K562 (cell line): ENCODE data around the gene ZFYVE28. TPM values are rescaled to one million over a fixed set of nuclear protein-coding genes. Genes with fewer than 3 reads are reported as not detected.

Experiments
- CHCHD3 ChIP-seq: fragments of 250-450 bp; sonication (Bioruptor Pico); IDR thresholded peaks from 2 replicates; pipeline ENCODE4 v2.1.2; 2022; ENCODE audit warnings: mild to moderate bottlenecking
- CHD2 ChIP-seq: IDR thresholded peaks from 2 replicates; pipeline ENCODE4 v1.6.1; 2011; ENCODE audit warnings: low read depth, low read length
- CREB1 ChIP-seq, 2 experiments: sonication (generic) in 1 of 2; formaldehyde crosslinking in 1 of 2; IDR thresholded peaks; 2 replicates each; pipeline versions ENCODE4 v1.6.1 to v1.8.0; 2012 to 2022; ENCODE audit warnings: inconsistent platforms in 1 of 2, mild to moderate bottlenecking in 1 of 2, missing genetic modification reagents in 1 of 2, moderate library complexity in 1 of 2
- HDAC2 ChIP-seq: fragments of 450-650 bp; IDR thresholded peaks from 2 replicates; pipeline ENCODE4 v1.6.1; 2016; ENCODE audit warnings: mild to moderate bottlenecking
- NFIC ChIP-seq: fragments of 450-650 bp; IDR thresholded peaks from 2 replicates; pipeline ENCODE4 v1.6.1; 2017; ENCODE audit warnings: mild to moderate bottlenecking, inconsistent platforms
- ZNF785 ChIP-seq: fragments of 250-450 bp; sonication (Bioruptor Pico); IDR thresholded peaks from 2 replicates; pipeline ENCODE4 v1.4.0; 2020; ENCODE audit warnings: mild to moderate bottlenecking
- polyA plus RNA-seq, 8 experiments: library from polyadenylated mRNA; depleted of rRNA in 4 of 8; stranded (reverse) in 5 of 8; unstranded in 3 of 8; fragments of >200 nt; fragmentation: Nextera tagmentation in 2 of 8; fragmentation: Illumina TruSeq in 1 of 8; extraction: Ambion mirVana in 2 of 8; extraction: Trizol in 1 of 8; gene quantifications; 2 replicates each; pipeline versions ENCODE4 v1.2.1 to v1.2.3, GENCODE V29; 2011 to 2014; ENCODE audit warnings: inconsistent platforms in 1 of 8, missing spikeins in 1 of 8
- total RNA-seq, 7 experiments: library from RNA; depleted of rRNA in 6 of 7; stranded (reverse); fragments of >200 nt in 6 of 7; fragmentation: Illumina TruSeq in 2 of 7; extraction: Trizol in 2 of 7; gene quantifications; 2 replicates each; pipeline versions ENCODE4 v1.2.1 to v1.2.3, GENCODE V29; 2011 to 2021; ENCODE audit warnings: low replicate concordance in 1 of 7
- TF ChIP-seq, protein P1 (sequence below): fragments of 200-600 bp; sonication (generic); IDR thresholded peaks from one replicate; pipeline ENCODE4 v1.6.1; 2012; ENCODE audit warnings: mild to moderate bottlenecking, low read depth, low read length, inconsistent platforms
- TF ChIP-seq, protein P2 (sequence below): fragments of 250-450 bp; sonication (Bioruptor Pico); IDR thresholded peaks from 2 replicates; pipeline ENCODE4 v1.5.0; 2022; ENCODE audit warnings: mild to moderate bottlenecking
- TF ChIP-seq, protein P3 (sequence below): fragments of 250-450 bp; sonication (Bioruptor Pico); IDR thresholded peaks from 2 replicates; pipeline ENCODE4 v1.8.0; 2022; ENCODE audit warnings: inconsistent platforms

Gene ZFYVE28
- total and polyA plus RNA-seq, 9 of the 15 experiments (the other 6 are each of a cell fraction or from before 2014, with no cell fraction given): 1.3 to 24.8 (median 8.9) TPM

DNA sequence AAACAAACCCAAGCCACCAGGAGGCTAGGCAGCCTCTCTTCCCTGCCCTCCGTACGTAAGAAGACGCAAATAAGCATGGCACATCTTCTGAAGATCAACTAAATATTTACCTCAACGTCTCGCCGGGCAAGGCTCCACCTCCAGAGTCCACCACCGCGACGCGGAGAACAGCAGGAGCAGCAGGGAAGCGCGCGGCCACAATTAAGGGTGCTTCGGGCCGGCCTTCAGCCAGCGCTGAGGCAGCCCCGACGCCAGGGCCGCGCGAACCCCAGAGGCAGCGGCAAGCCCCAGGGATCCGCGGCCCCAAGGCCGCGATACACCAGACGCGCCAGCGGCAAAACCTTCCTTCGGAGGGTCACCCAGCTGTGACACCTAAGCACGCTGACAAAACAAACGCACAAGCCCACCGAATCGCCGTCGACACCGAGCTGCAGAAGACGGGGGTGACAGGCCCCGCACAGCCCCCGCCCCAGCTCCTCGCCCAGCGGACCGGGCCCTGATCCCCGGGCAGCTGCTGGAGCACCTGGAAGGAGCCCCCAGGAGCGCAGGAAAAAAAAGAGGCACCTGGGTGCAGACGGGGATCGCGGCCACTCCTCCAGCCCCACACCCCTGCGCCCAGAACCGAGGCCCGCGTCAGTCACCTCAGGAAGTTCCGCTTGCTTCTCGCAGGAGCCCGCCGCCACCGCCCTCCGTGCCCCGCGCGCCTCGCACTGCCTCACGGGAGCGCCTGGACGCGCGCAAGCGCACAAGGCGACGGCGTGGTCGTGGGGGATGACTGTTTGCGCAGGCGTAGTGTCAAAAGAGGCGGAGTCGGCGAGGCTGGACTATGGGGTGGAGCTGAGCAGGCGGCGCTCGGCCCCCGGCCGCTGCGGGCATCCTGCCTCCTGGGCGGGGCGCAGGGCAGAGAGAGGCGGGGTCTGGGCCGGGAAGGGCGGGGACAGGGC, 176.8 kb downstream of the ZFYVE28 start, which contains the start of the genes HAUS3 and POLN (continued):
- TF ChIP-seq, protein P1, sequence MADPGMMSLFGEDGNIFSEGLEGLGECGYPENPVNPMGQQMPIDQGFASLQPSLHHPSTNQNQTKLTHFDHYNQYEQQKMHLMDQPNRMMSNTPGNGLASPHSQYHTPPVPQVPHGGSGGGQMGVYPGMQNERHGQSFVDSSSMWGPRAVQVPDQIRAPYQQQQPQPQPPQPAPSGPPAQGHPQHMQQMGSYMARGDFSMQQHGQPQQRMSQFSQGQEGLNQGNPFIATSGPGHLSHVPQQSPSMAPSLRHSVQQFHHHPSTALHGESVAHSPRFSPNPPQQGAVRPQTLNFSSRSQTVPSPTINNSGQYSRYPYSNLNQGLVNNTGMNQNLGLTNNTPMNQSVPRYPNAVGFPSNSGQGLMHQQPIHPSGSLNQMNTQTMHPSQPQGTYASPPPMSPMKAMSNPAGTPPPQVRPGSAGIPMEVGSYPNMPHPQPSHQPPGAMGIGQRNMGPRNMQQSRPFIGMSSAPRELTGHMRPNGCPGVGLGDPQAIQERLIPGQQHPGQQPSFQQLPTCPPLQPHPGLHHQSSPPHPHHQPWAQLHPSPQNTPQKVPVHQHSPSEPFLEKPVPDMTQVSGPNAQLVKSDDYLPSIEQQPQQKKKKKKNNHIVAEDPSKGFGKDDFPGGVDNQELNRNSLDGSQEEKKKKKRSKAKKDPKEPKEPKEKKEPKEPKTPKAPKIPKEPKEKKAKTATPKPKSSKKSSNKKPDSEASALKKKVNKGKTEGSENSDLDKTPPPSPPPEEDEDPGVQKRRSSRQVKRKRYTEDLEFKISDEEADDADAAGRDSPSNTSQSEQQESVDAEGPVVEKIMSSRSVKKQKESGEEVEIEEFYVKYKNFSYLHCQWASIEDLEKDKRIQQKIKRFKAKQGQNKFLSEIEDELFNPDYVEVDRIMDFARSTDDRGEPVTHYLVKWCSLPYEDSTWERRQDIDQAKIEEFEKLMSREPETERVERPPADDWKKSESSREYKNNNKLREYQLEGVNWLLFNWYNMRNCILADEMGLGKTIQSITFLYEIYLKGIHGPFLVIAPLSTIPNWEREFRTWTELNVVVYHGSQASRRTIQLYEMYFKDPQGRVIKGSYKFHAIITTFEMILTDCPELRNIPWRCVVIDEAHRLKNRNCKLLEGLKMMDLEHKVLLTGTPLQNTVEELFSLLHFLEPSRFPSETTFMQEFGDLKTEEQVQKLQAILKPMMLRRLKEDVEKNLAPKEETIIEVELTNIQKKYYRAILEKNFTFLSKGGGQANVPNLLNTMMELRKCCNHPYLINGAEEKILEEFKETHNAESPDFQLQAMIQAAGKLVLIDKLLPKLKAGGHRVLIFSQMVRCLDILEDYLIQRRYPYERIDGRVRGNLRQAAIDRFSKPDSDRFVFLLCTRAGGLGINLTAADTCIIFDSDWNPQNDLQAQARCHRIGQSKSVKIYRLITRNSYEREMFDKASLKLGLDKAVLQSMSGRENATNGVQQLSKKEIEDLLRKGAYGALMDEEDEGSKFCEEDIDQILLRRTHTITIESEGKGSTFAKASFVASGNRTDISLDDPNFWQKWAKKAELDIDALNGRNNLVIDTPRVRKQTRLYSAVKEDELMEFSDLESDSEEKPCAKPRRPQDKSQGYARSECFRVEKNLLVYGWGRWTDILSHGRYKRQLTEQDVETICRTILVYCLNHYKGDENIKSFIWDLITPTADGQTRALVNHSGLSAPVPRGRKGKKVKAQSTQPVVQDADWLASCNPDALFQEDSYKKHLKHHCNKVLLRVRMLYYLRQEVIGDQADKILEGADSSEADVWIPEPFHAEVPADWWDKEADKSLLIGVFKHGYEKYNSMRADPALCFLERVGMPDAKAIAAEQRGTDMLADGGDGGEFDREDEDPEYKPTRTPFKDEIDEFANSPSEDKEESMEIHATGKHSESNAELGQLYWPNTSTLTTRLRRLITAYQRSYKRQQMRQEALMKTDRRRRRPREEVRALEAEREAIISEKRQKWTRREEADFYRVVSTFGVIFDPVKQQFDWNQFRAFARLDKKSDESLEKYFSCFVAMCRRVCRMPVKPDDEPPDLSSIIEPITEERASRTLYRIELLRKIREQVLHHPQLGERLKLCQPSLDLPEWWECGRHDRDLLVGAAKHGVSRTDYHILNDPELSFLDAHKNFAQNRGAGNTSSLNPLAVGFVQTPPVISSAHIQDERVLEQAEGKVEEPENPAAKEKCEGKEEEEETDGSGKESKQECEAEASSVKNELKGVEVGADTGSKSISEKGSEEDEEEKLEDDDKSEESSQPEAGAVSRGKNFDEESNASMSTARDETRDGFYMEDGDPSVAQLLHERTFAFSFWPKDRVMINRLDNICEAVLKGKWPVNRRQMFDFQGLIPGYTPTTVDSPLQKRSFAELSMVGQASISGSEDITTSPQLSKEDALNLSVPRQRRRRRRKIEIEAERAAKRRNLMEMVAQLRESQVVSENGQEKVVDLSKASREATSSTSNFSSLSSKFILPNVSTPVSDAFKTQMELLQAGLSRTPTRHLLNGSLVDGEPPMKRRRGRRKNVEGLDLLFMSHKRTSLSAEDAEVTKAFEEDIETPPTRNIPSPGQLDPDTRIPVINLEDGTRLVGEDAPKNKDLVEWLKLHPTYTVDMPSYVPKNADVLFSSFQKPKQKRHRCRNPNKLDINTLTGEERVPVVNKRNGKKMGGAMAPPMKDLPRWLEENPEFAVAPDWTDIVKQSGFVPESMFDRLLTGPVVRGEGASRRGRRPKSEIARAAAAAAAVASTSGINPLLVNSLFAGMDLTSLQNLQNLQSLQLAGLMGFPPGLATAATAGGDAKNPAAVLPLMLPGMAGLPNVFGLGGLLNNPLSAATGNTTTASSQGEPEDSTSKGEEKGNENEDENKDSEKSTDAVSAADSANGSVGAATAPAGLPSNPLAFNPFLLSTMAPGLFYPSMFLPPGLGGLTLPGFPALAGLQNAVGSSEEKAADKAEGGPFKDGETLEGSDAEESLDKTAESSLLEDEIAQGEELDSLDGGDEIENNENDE: no peak
- TF ChIP-seq ZNF785 (CRISPR knock-in tag) (no peak), NFIC (peak; percentile 59; the same call in 1 of the 2 replicates), CREB1 (IDR thresholded peaks at IDR 0.05) (peak; percentile 39; the same call in 1 of the 2 replicates), CREB1 (CRISPR knock-in tag; IDR thresholded peaks at IDR 0.05) (peak; percentile 57), HDAC2 (0 out of 2 replicates have a peak, but pooled peaks have one; percentile 22), CHCHD3 (CRISPR knock-in tag) (peak; percentile 88; the same call in 1 of the 2 replicates), CHD2 (peak; percentile 32; the same call in 1 of the 2 replicates)
- TF ChIP-seq, protein P2, sequence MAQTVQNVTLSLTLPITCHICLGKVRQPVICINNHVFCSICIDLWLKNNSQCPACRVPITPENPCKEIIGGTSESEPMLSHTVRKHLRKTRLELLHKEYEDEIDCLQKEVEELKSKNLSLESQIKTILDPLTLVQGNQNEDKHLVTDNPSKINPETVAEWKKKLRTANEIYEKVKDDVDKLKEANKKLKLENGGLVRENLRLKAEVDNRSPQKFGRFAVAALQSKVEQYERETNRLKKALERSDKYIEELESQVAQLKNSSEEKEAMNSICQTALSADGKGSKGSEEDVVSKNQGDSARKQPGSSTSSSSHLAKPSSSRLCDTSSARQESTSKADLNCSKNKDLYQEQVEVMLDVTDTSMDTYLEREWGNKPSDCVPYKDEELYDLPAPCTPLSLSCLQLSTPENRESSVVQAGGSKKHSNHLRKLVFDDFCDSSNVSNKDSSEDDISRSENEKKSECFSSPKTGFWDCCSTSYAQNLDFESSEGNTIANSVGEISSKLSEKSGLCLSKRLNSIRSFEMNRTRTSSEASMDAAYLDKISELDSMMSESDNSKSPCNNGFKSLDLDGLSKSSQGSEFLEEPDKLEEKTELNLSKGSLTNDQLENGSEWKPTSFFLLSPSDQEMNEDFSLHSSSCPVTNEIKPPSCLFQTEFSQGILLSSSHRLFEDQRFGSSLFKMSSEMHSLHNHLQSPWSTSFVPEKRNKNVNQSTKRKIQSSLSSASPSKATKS: no peak
- TF ChIP-seq, protein P3, sequence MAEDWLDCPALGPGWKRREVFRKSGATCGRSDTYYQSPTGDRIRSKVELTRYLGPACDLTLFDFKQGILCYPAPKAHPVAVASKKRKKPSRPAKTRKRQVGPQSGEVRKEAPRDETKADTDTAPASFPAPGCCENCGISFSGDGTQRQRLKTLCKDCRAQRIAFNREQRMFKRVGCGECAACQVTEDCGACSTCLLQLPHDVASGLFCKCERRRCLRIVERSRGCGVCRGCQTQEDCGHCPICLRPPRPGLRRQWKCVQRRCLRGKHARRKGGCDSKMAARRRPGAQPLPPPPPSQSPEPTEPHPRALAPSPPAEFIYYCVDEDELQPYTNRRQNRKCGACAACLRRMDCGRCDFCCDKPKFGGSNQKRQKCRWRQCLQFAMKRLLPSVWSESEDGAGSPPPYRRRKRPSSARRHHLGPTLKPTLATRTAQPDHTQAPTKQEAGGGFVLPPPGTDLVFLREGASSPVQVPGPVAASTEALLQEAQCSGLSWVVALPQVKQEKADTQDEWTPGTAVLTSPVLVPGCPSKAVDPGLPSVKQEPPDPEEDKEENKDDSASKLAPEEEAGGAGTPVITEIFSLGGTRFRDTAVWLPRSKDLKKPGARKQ (CRISPR knock-in tag): no peak
